WTC11 (cell line): ENCODE data around the gene SH2D6. TPM values are rescaled to one million over a fixed set of nuclear protein-coding genes. Genes with fewer than 3 reads are reported as not detected.

Source experiments
- ATAC-seq: fragments of 200-7000 bp; cut with Tn5 transposase; 2 replicates; pipeline ENCODE4 v1.10.0; 2021; ENCODE audit warnings: mild to moderate bottlenecking, moderate library complexity
- CTCF ChIA-PET: fragments of 300-600 bp; sonication (Branson Sonifier 250); formaldehyde crosslinking; loops from one replicate; lab custom pipeline; 2021; ENCODE audit warnings: antibody characterized with exemption; lab: Charles Lee
- POLR2A ChIA-PET: fragments of 350-600 bp; sonication (Branson Sonifier 250); formaldehyde crosslinking; loops from one replicate; lab custom pipeline; 2021; ENCODE audit warnings: antibody characterized with exemption; lab: Charles Lee
- DNase-seq: peaks from one replicate; pipeline ENCODE4 v3.0.0; 2021; ENCODE audit warnings: low spot score
- H3K27ac Mint-ChIP-seq: 2 replicates; pipeline ENCODE4 v1.8.0; 2021; ENCODE audit warnings: mixed read lengths
- H3K27me3 Mint-ChIP-seq: 2 replicates; pipeline ENCODE4 v1.8.0; 2021; ENCODE audit warnings: low read depth, mild to moderate bottlenecking, moderate library complexity, mixed read lengths
- H3K36me3 Mint-ChIP-seq: 2 replicates; pipeline ENCODE4 v1.8.0; 2021; ENCODE audit warnings: mixed read lengths
- H3K4me1 Mint-ChIP-seq: 2 replicates; pipeline ENCODE4 v1.8.0; 2022; ENCODE audit warnings: mixed read lengths
- H3K4me3 Mint-ChIP-seq: 2 replicates; pipeline ENCODE4 v1.8.0; 2021; ENCODE audit warnings: mild to moderate bottlenecking, moderate library complexity, mixed read lengths
- H3K9me3 Mint-ChIP-seq: 2 replicates; pipeline ENCODE4 v1.8.0; 2021; ENCODE audit warnings: mixed read lengths
- AFF4 ChIP-seq: sonication (generic); formaldehyde crosslinking; IDR thresholded peaks from 2 replicates; pipeline ENCODE4 v1.8.1; 2023; ENCODE audit warnings: mild to moderate bottlenecking, missing genetic modification reagents, borderline replicate concordance
- ATF2 ChIP-seq: sonication (generic); formaldehyde crosslinking; IDR thresholded peaks from 2 replicates; pipeline ENCODE4 v1.8.1; 2022; ENCODE audit warnings: low read depth, missing genetic modification reagents, borderline replicate concordance
- ELF4 ChIP-seq: sonication (generic); formaldehyde crosslinking; IDR thresholded peaks from 2 replicates; pipeline ENCODE4 v1.8.1; 2022; ENCODE audit warnings: low read depth, mild to moderate bottlenecking, moderate library complexity, missing genetic modification reagents
- HMGA2 ChIP-seq: fragments of 250-450 bp; sonication (Bioruptor Pico); IDR thresholded peaks from 2 replicates; pipeline ENCODE4 v1.4.0; 2021; ENCODE audit warnings: mild to moderate bottlenecking, moderate library complexity
- HMGXB4 ChIP-seq: sonication (generic); formaldehyde crosslinking; IDR thresholded peaks from 2 replicates; pipeline ENCODE4 v1.8.1; 2023; ENCODE audit warnings: mild to moderate bottlenecking, moderate library complexity, missing genetic modification reagents
- JAZF1 ChIP-seq: fragments of 250-450 bp; sonication (Bioruptor Pico); IDR thresholded peaks from 2 replicates; pipeline ENCODE4 v1.9.0; 2021; ENCODE audit warnings: moderate library complexity, mild to moderate bottlenecking, inconsistent platforms
- JUN ChIP-seq: sonication (generic); formaldehyde crosslinking; IDR thresholded peaks from 2 replicates; pipeline ENCODE4 v1.8.0; 2023; ENCODE audit warnings: mild to moderate bottlenecking, missing genetic modification reagents
- KAT7 ChIP-seq: sonication (generic); formaldehyde crosslinking; IDR thresholded peaks from 2 replicates; pipeline ENCODE4 v1.8.1; 2023; ENCODE audit warnings: missing genetic modification reagents, mild to moderate bottlenecking, borderline replicate concordance
- NFYB ChIP-seq: sonication (generic); formaldehyde crosslinking; conservative IDR thresholded peaks from 2 replicates; pipeline ENCODE4 v1.8.0; 2022; ENCODE audit warnings: low read depth, missing genetic modification reagents
- NR2C2 ChIP-seq: sonication (generic); formaldehyde crosslinking; IDR thresholded peaks from 2 replicates; pipeline ENCODE4 v1.8.0; 2022; ENCODE audit warnings: mild to moderate bottlenecking, missing genetic modification reagents
- PRRX2 ChIP-seq: fragments of 250-450 bp; sonication (Bioruptor Pico); IDR thresholded peaks from 2 replicates; pipeline ENCODE4 v1.8.0; 2021; ENCODE audit warnings: mild to moderate bottlenecking
- SP1 ChIP-seq: sonication (generic); formaldehyde crosslinking; conservative IDR thresholded peaks from 2 replicates; pipeline ENCODE4 v1.8.1; 2022; ENCODE audit warnings: missing genetic modification reagents
- ZBTB21 ChIP-seq: sonication (generic); formaldehyde crosslinking; IDR thresholded peaks from 2 replicates; pipeline ENCODE4 v1.8.1; 2023; ENCODE audit warnings: mild to moderate bottlenecking, missing genetic modification reagents, borderline replicate concordance
- ZBTB43 ChIP-seq: sonication (generic); formaldehyde crosslinking; IDR thresholded peaks from 2 replicates; pipeline ENCODE4 v1.8.1; 2023; ENCODE audit warnings: mild to moderate bottlenecking, missing genetic modification reagents
- ZMAT4 ChIP-seq: fragments of 250-450 bp; sonication (Bioruptor Pico); IDR thresholded peaks from 2 replicates; pipeline ENCODE4 v1.9.0; 2021; ENCODE audit warnings: mild to moderate bottlenecking
- ZNF138 ChIP-seq: sonication (generic); formaldehyde crosslinking; conservative IDR thresholded peaks from 2 replicates; pipeline ENCODE4 v1.8.1; 2022; ENCODE audit warnings: mild to moderate bottlenecking, moderate library complexity, missing genetic modification reagents
- ZNF317 ChIP-seq: sonication (generic); formaldehyde crosslinking; IDR thresholded peaks from 2 replicates; pipeline ENCODE4 v1.8.1; 2023; ENCODE audit warnings: low read depth, mild to moderate bottlenecking, moderate library complexity, missing genetic modification reagents, borderline replicate concordance
- total RNA-seq: library from RNA; stranded (reverse); gene quantifications from 3 replicates; pipeline ENCODE4 v1.2.3, GENCODE V29; 2021

The SH2D6 gene
- total RNA-seq, 1 experiment from 2014 or later = 1.2 TPM

GRCh38 chr2:85472261-85472660 is 53.7 kb downstream of the SH2D6 start:
- peaks cover 23% of the 10 kb centered on the region for H3K4me1 Mint-ChIP-seq
- DNase-seq (no peak), ATAC-seq (no peak)
- no peak for TF ChIP-seq ZMAT4 (CRISPR knock-in tag)
- TF ChIP-seq ATF2 = no peak
- no peak for TF ChIP-seq ZBTB43
- TF ChIP-seq ELF4 (CRISPR knock-in tag) = no peak
- no peak for TF ChIP-seq HMGA2 (CRISPR knock-in tag)
- TF ChIP-seq KAT7 (CRISPR knock-in tag) = no peak
- no peak overlapping the region for H3K4me3 Mint-ChIP-seq
- H3K36me3 Mint-ChIP-seq = no peaks in the 10 kb centered on the region
- no peaks in the 10 kb centered on the region for H3K9me3 Mint-ChIP-seq
- no peak overlapping the region for H3K27ac Mint-ChIP-seq
- ChIA-PET CTCF (interaction anchor here (0.7 to 1.8 kb wide), 5 partner anchors 16 to 67 kb away, joined by 3 to 6 read pairs (median 4); partner anchors contain the start of gene MAT2A), POLR2A (interaction anchor here (0.7 to 0.8 kb wide), 2 partner anchors 8 to 67 kb away, joined by 3 to 4 read pairs; partner anchors contain the start of gene MAT2A)
- no peaks in the 10 kb centered on the region; the same call in 1 of the 2 replicates for H3K27me3 Mint-ChIP-seq

- POLR2A ChIA-PET = no interaction called here
- CTCF ChIA-PET = interaction anchor here (0.9 to 2.4 kb wide), 4 partner anchors 20 to 232 kb away, joined by 3 to 12 read pairs (median 4); no protein-coding TSS in a partner anchor
Observed at GRCh38 chr2:85475799-85476490, 57.4 kb downstream of the SH2D6 start.

More at GRCh38 chr2:85475799-85476490, 57.4 kb downstream of the SH2D6 start:
- H3K27me3 Mint-ChIP-seq = no peaks in the 10 kb centered on the region; the same call in 1 of the 2 replicates
- H3K4me3 Mint-ChIP-seq = no peak overlapping the region
- no peak overlapping the region for H3K27ac Mint-ChIP-seq
- no peak for DNase-seq
- H3K9me3 Mint-ChIP-seq = no peaks in the 10 kb centered on the region
- no peak for ATAC-seq
- H3K4me1 Mint-ChIP-seq = peaks cover 16% of the 10 kb centered on the region
- H3K36me3 Mint-ChIP-seq = no peaks in the 10 kb centered on the region
- TF ChIP-seq NR2C2 (CRISPR knock-in tag) (no peak), NFYB (CRISPR knock-in tag) (no peak), PRRX2 (CRISPR knock-in tag) (no peak), JAZF1 (no peak), ZNF317 (no peak), ZNF138 (CRISPR knock-in tag) (no peak), JUN (no peak), SP1 (no peak), ZBTB21 (CRISPR knock-in tag) (no peak), HMGXB4 (CRISPR knock-in tag) (no peak), AFF4 (CRISPR knock-in tag) (no peak)
